Lower lobe of right lung (tissue), 2 donors: Measurements from ENCODE around the gene UHRF2. TPM values are rescaled to one million over a fixed set of nuclear protein-coding genes. Genes with fewer than 3 reads are reported as not detected.

Experiments
- ATAC-seq, 2 donors: fragments of 200-7000 bp; cut with Tn5 transposase; one replicate each; pipeline ENCODE4 v1.9.1; 2020 to 2022; ENCODE audit warnings: mild to moderate bottlenecking in 2 of 2, moderate library complexity in 2 of 2
- DNase-seq: peaks from one replicate; pipeline ENCODE4 v3.0.0-alpha.2; 2020
- H3K27ac ChIP-seq: fragments of 200-600 bp; one replicate; pipeline ENCODE4 v1.8.0; 2022
- H3K27me3 ChIP-seq: fragments of 200-600 bp; one replicate; pipeline ENCODE4 v1.8.0; 2022; ENCODE audit warnings: low read depth
- H3K36me3 ChIP-seq: fragments of 200-600 bp; one replicate; pipeline ENCODE4 v1.8.0; 2022; ENCODE audit warnings: mild to moderate bottlenecking
- H3K4me1 ChIP-seq: fragments of 200-600 bp; one replicate; pipeline ENCODE4 v1.8.0; 2022
- H3K4me3 ChIP-seq: fragments of 200-600 bp; one replicate; pipeline ENCODE4 v1.8.0; 2022; ENCODE audit warnings: mild to moderate bottlenecking
- H3K9me3 ChIP-seq: fragments of 200-600 bp; one replicate; pipeline ENCODE4 v1.8.0; 2022
- CTCF ChIP-seq: fragments of 200-600 bp; IDR thresholded peaks from one replicate; pipeline ENCODE4 v1.8.0; 2022; ENCODE audit warnings: antibody characterized with exemption, mild to moderate bottlenecking
- intact Hi-C: fragments of 100-400 bp; cut with DNase I; formaldehyde crosslinking; loops from one replicate; pipeline ENCODE4 v1.11.0; 2022
- total RNA-seq: library from RNA; stranded (reverse); fragmentation: NEBNext Ultra II Directional; extraction: Animal tissue kit (Norgen Biotek cat#: 25700); gene quantifications from one replicate; pipeline ENCODE4 v1.2.1, GENCODE V29; 2021
- donor health status: DM: no; HTN: yes; CAD: no; lungs with severe emphysema.

Gene UHRF2
- total RNA-seq, 1 donor from 2014 or later, result 43.8 TPM

- no peaks in the 10 kb centered on the region for H3K9me3 ChIP-seq
- no peak for ATAC-seq
Observed at GRCh38 chr9:6408320-6408719, 4.7 kb upstream of the UHRF2 start.

GRCh38 chr9:6409811-6410210 is 3.2 kb upstream of the UHRF2 start:
- Histone ChIP-seq H3K4me3 (no peak overlapping the region), H3K27me3 (no peaks in the 10 kb centered on the region), H3K36me3 (no peaks in the 10 kb centered on the region), H3K27ac (no peak overlapping the region), H3K9me3 (no peaks in the 10 kb centered on the region), H3K4me1 (peaks cover 8% of the 10 kb centered on the region)
- intact Hi-C loops, result no loop called here
- DNase-seq, result no peak
- ATAC-seq, result no peak
- TF ChIP-seq CTCF, result no peak

More at GRCh38 chr9:6408320-6408719, 4.7 kb upstream of the UHRF2 start:
- DNase-seq, result no peak
- H3K4me1 ChIP-seq, result no peaks in the 10 kb centered on the region
- intact Hi-C loops, result no loop called here
- TF ChIP-seq CTCF, result no peak
- no peak overlapping the region for H3K27ac ChIP-seq
- no peaks in the 10 kb centered on the region for H3K36me3 ChIP-seq
- H3K27me3 ChIP-seq, result no peaks in the 10 kb centered on the region
- H3K4me3 ChIP-seq, result no peak overlapping the region

- intact Hi-C loops, result no loop called here
- ATAC-seq, result no peak
Observed at GRCh38 chr9:6410633-6411032, 2.4 kb upstream of the UHRF2 start.

GRCh38 chr9:6413365-6414246 is 607 bp downstream of the UHRF2 start:
- H3K27me3 ChIP-seq, result no peaks in the 10 kb centered on the region
- H3K4me3 ChIP-seq, result peak overlapping the region; percentile 97
- DNase-seq, result peak; percentile 63
- ATAC-seq, result peak; percentile 57 to 64
- intact Hi-C loops, result no loop called here
- TF ChIP-seq CTCF, result no peak
- peak overlapping the region; percentile 90 for H3K27ac ChIP-seq
- no peaks in the 10 kb centered on the region for H3K9me3 ChIP-seq
- H3K4me1 ChIP-seq, result peaks cover 34% of the 10 kb centered on the region
- no peaks in the 10 kb centered on the region for H3K36me3 ChIP-seq

More at GRCh38 chr9:6410633-6411032, 2.4 kb upstream of the UHRF2 start:
- no peak overlapping the region for H3K27ac ChIP-seq
- TF ChIP-seq CTCF, result no peak
- H3K4me1 ChIP-seq, result peaks cover 17% of the 10 kb centered on the region
- H3K27me3 ChIP-seq, result no peaks in the 10 kb centered on the region
- no peaks in the 10 kb centered on the region for H3K9me3 ChIP-seq
- no peak for DNase-seq
- no peaks in the 10 kb centered on the region for H3K36me3 ChIP-seq
- H3K4me3 ChIP-seq, result no peak overlapping the region

GRCh38 chr9:6414247-6414641 is 1.2 kb downstream of the UHRF2 start:
- peak overlapping the region; percentile 90 for H3K27ac ChIP-seq
- ATAC-seq, result no peak
- peaks cover 40% of the 10 kb centered on the region for H3K4me1 ChIP-seq
- no peak for TF ChIP-seq CTCF
- DNase-seq, result no peak
- no peaks in the 10 kb centered on the region for H3K36me3 ChIP-seq
- H3K27me3 ChIP-seq, result no peaks in the 10 kb centered on the region
- intact Hi-C loops, result no loop called here
- H3K9me3 ChIP-seq, result no peaks in the 10 kb centered on the region
- H3K4me3 ChIP-seq, result peak overlapping the region; percentile 97
